HG03378 (cell line): Measurements from ENCODE around the gene SH3RF2.
"Not testable (repeated sequence)": the region's sequence is repeated elsewhere in the genome, so short reads cannot be mapped to it uniquely, and the experiment has no call there.

Experiments
- ATAC-seq: cut with Tn5 transposase; IDR thresholded peaks from one replicate; pipeline ENCODE4 v1.9.1; 2021; ENCODE audit warnings: mild to moderate bottlenecking, moderate library complexity; ENCODE audit not compliant: unreplicated experiment

The SH3RF2 gene

GRCh38 chr5:145947581-145947980, 11.2 kb downstream of the SH3RF2 start:
- no peak for ATAC-seq

- no peak for ATAC-seq
Measured at GRCh38 chr5:145948047-145948446, 11.7 kb downstream of the SH3RF2 start.

DNA sequence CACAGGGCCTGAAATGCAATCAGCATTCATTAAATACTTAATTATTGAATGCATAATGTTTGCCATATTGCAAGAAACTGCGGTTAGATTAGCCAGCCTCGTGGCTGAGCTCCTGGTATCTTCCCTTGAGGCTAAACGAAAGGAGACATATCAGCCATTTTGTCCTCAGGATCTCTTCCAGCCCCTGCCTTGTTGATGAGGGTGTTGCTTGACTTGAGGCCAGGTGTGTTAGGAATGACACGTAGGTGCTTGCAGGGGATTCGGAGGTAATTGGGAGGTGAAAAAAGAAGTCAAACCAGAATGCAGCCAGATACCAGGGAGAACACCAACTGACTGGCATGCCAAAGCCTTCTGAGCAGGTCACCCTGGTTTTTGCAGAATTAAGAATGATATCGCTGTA, 12.5 kb downstream of the SH3RF2 start:
- ATAC-seq: no peak

DNA sequence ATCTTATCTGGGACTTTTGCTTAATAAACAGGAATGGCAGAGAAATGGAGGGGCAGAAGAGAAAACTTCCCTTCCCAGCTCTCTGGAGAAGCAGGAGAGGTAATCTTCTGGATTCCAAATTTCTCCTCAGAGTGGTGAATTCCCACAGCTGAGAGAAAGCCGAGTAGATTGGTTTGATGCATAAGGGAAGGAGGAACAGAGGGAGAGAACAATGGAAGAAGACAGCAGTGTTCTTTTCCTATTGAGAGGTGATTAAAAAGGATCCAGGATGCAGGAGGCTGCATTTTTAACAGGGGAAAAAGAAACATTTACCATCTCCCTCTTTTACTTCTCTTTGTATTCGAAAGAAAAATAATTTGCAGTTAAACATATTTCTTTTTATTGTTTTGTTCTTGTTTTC, 13.1 kb downstream of the SH3RF2 start:
- ATAC-seq: no peak

DNA sequence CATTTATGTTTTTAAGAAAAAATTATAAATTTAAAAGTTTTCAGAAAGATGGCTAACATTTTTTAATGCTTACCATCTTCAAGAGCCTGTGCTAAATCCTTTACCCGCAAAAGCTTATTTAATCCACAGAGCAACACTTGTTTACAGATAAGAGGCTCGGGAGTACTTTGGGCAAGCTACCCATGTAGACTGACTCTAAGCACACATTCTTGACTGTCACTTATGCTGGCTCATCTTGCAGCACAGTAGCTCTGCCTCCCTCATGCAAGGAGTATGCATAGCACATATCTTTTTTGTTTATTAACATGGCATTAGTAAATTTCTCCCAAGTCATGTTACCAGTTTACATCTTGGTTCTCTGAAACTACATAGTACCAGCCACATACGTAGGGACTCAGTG, 14.7 kb downstream of the SH3RF2 start:
- no peak for ATAC-seq

- no peak for ATAC-seq
Measured at GRCh38 chr5:145953202-145953601, 16.8 kb downstream of the SH3RF2 start.

- ATAC-seq: not testable (repeated sequence)
Measured at GRCh38 chr5:145954140-145954539, 17.8 kb downstream of the SH3RF2 start.

DNA sequence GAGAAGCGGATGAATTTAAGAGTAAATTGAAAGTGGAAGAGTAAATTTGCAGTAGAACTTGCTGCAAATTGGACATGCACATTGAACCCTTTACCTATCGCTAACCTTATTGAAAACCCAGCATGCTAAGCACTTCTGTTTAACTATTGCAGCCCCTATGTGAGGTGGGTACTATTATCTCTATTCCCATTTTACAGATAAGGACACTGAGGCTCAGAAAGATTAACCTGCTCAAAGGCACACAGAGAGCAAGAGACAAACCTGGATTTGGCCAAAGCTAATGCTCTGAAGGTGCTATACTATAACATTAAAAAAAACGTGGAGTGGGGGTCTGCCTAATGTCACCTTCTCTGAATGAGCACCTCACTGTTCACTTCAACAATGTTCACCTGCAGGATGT, 21.0 kb downstream of the SH3RF2 start:
- no peak for ATAC-seq

DNA sequence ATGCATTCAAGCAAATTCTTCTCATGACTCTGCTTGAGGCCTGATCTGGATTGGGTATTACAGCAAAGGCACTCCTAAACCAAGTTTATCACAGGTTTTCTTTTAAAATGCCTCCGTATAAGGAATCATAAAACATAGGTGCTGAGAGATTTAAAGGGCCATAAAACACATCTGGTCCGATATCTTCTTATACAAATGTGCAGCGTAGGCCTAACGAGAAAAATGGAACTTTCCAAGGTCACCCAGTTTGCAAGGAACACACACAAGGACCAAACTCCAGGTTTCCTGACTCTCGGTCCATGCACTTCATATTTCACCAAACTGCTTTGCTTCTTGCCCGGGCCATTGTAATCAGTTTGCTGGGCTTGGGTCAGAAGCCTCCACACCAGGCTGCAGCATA, 22.1 kb downstream of the SH3RF2 start:
- no peak for ATAC-seq

- no peak for ATAC-seq
Measured at GRCh38 chr5:145960166-145960565, 23.8 kb downstream of the SH3RF2 start.

GRCh38 chr5:145960848-145961600, 24.6 kb downstream of the SH3RF2 start:
- ATAC-seq: no peak

DNA sequence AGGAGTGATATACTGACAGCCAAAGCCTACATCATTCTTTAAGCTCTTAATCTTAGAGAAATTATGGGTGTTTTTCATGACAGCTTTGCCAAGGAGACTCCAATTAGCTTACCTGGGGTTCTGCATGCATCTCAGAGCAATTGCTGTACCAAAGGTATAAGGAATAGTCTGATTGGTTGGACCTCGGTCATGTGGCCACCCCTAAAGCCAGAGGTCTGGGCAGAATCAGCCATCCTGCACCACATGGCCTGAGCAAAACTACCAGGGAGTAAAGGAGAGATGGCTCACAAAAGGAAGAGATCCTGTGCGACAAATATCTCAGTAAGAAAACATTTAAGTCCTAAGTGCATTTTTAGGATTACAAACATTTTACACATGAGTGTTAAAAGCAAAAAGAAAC, 25.6 kb downstream of the SH3RF2 start:
- no peak for ATAC-seq

DNA sequence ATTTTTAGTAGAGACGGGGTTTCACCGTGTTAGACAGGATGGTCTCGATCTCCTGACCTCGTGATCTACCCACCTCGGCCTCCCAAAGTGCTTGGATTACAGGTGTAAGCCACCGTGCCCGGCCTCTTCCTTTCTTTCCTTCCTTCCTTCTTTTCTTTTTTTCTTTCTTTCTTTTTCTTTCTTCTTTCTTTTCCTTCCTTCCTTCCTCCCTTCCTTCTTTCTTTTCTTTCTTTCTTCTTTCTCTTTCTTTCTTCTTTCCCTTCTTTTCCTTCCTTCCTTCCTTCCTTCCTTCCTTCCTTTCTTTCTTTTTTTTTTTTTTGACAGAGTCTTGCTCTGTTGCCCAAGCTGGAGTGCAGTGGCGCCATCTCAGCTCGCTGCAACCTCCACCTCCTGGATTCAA, 27.6 kb downstream of the SH3RF2 start:
- ATAC-seq: not testable (repeated sequence)

GRCh38 chr5:145965804-145966203, 29.4 kb downstream of the SH3RF2 start:
- no peak for ATAC-seq

DNA sequence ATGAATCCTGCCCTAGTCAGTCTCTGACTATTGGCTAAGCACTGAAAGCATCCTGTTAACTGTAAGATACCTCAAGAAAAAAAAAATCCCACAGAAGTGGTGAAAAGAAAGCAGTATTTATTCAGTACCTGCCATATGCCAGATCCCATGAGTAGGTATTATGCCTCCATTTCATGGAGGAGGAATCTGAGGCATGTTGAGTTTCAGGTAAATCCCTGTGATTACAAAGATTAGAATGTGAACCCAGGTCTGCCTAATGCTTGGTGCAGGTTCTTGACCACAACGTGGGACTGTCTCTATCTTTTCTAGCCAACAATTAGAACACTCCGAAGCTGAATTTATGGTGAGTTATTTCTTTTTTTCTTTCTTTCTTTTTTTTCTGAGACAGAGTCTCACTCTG, 30.9 kb downstream of the SH3RF2 start:
- ATAC-seq: no peak

DNA sequence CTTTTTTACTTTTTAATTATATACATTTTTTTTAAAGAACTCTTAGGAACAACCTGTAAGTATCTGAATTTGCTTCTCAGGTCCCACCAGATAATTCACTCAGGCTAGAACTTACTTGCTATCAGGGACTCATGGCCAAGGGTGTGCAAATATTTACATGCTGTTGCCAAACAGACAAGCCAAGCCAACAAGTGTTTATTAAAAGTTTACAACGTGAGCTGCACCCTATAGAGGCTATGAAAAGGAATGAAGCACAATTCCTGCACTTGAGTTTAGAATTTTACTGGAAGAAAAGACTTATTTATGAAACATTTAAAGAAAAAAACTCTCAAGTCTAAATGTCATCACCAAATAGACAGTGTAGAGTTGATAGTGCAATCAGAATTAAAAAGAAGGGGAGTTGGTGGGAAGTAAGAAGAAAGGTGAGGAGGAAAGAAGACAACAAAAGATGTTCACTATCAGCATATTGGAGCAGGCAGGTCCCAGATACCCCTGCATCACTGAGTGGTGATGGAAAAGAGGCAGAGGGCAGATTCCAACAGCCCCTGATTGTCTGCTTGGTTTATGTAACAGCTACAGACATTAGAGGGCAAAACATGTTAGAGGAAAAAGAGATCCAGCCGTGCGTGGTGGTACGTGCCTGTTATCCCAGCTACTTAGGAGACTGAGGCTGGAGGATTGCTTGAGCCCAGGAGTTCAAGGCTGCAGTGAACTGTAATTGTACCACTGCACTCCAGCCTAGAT, 32.8 kb downstream of the SH3RF2 start:
- no peak for ATAC-seq

- ATAC-seq: no peak
Measured at GRCh38 chr5:145969714-145970092, 33.3 kb downstream of the SH3RF2 start.

DNA sequence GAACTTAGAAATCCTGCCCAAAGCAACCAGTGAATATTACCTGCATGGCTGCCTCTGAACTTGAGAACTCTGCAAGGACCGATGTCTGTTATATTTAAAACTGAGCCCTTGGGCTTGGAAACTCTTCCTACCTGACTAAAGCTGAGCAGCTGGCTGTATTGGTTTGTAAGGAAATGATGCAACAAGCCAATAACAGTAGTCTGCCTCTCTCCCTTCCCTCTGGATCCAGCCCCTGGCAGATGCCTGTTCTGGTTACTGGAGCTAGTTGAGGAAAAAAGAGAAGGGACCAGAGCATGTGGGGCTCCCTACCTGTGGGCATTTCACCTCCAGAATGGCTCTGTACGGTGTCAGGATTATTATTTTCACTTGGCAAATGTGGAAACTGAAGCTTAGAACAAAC, 34.7 kb downstream of the SH3RF2 start:
- ATAC-seq: no peak

GRCh38 chr5:145971701-145972100, 35.3 kb downstream of the SH3RF2 start:
- no peak for ATAC-seq

DNA sequence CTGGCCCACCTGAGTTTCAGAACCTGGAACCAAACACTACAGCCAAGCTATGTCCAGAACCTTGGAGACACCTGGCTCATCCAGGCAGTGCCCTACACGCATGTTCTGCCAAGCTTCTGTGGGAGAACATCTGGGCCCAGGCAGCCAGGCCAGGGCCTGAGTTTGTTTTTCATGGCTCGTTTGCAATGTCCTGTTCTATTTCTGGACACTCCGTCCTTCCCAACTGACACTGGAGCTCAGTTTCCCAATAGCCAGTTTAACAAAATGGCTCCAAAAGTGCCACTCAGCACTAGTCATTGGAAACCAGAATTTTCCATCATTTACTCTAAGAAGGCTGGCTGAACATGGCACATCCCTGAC, 38.6 kb downstream of the SH3RF2 start:
- ATAC-seq: no peak

DNA sequence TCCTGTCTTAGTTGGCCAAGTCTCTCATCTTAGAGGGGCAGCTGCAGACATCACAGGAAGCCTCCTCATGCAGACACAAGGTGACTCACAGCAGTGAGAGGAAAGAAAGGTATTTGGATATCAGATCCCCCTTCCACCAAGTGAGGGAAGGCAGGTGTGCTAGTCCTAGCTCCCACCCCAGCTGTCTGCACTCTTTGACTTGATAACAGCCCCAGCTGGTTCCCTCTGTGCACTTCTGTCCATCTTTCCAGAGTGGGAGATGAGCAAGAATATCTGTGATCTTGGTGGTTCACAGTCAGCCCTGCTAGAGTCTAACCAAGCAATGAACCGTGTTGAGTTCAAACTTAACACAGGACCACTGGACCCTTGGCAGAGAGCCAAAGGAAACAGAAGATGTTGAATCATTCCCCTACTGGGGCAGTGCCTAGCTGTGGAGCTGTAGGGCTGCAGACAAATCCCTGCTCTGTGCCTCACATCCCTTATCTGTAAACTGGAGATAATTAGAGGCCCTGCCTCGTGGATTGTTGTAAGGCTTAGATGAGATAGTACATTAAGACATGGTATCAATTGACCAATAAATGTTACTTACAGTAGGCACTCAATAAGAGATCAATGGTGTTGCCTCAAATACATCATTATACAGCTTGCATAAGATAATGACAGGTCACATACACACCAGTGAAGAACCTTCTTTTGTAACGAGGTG, 39.1 kb downstream of the SH3RF2 start:
- no peak for ATAC-seq
